Activated CD4-positive, alpha-beta T cell treated with anti-CD3 and anti-CD28 coated beads, Interleukin-2, amount 50 U/mL, for 16 hours (primary cell): ENCODE measurements around the gene GPRC5C.
"Not testable (repeated sequence)": the region's sequence is repeated elsewhere in the genome, so short reads cannot be mapped to it uniquely, and the experiment has no call there.

Experiments
- DNase-seq: peaks from one replicate; pipeline ENCODE4 v3.0.0-alpha.2; 2020

The GPRC5C gene

GRCh38 chr17:74475189-74475588 is 43.3 kb downstream of the GPRC5C start:
- DNase-seq, result no peak

- no peak for DNase-seq
Observed at GRCh38 chr17:74477411-74477810, 45.5 kb downstream of the GPRC5C start.

GRCh38 chr17:74478420-74479100 is 46.7 kb downstream of the GPRC5C start:
- DNase-seq, result peak; percentile 61

GRCh38 chr17:74480290-74480689 is 48.4 kb downstream of the GPRC5C start:
- no peak for DNase-seq

GRCh38 chr17:74481621-74482020 is 49.7 kb downstream of the GPRC5C start:
- no peak for DNase-seq

GRCh38 chr17:74484066-74484465 is 52.2 kb downstream of the GPRC5C start:
- DNase-seq, result no peak

- no peak for DNase-seq
Observed at GRCh38 chr17:74485022-74485743, 53.3 kb downstream of the GPRC5C start.

GRCh38 chr17:74485841-74486240 is 54.0 kb downstream of the GPRC5C start:
- no peak for DNase-seq

- not testable (repeated sequence) for DNase-seq
Observed at GRCh38 chr17:74488276-74488675, 56.4 kb downstream of the GPRC5C start.

- no peak for DNase-seq
Observed at GRCh38 chr17:74490716-74491115, 58.8 kb downstream of the GPRC5C start.

GRCh38 chr17:74491626-74492025 is 59.7 kb downstream of the GPRC5C start:
- no peak for DNase-seq

GRCh38 chr17:74493331-74493833 is 61.5 kb downstream of the GPRC5C start:
- peak; percentile 66 for DNase-seq
